A673 (cell line): ENCODE measurements around the gene PARD3. TPM values are rescaled to one million over a fixed set of nuclear protein-coding genes. Genes with fewer than 3 reads are reported as not detected.

Experiments
- BruUV-seq: library from RNA; stranded (reverse); fragments of 400-500 nt; replicated peaks from 2 replicates; lab custom pipeline; 2021; lab: Mats Ljungman, UMichigan
- CTCF ChIA-PET: fragments of 300-600 bp; sonication (Branson Sonifier 250); formaldehyde crosslinking; loops from one replicate; lab custom pipeline; 2022; ENCODE audit warnings: antibody characterized with exemption; lab: Charles Lee
- POLR2A ChIA-PET: fragments of 300-600 bp; sonication (Branson Sonifier 250); formaldehyde crosslinking; loops from one replicate; lab custom pipeline; 2022; ENCODE audit warnings: antibody characterized with exemption; ENCODE audit not compliant: low non-redundant PET; lab: Charles Lee
- DNase-seq: peaks from one replicate; pipeline ENCODE4 v3.0.0-alpha.2; 2015; ENCODE audit warnings: low spot score
- H3K27ac ChIP-seq: fragments of 200-600 bp; sonication (generic); 2 replicates; pipeline ENCODE4 v1.5.1; 2016; ENCODE audit warnings: mixed run types, low read depth, mild to moderate bottlenecking, mixed read lengths, antibody characterized with exemption, low read length; ENCODE audit not compliant: poor library complexity, severe bottlenecking
- H3K27me3 ChIP-seq: fragments of 200-600 bp; sonication (generic); replicated peaks from 2 replicates; pipeline ENCODE4 v1.6.1; 2017; ENCODE audit warnings: mixed run types, low read depth, mild to moderate bottlenecking, mixed read lengths, antibody characterized with exemption, low read length; ENCODE audit not compliant: insufficient read depth, poor library complexity
- H3K36me3 ChIP-seq: fragments of 200-600 bp; sonication (generic); 2 replicates; pipeline ENCODE4 v1.6.1; 2016; ENCODE audit warnings: mixed run types, mild to moderate bottlenecking, mixed read lengths, antibody characterized with exemption, low read length; ENCODE audit not compliant: insufficient read depth, poor library complexity, severe bottlenecking
- H3K4me1 ChIP-seq: fragments of 200-600 bp; sonication (generic); 2 replicates; pipeline ENCODE4 v1.6.1; 2017; ENCODE audit warnings: mixed run types, mild to moderate bottlenecking, mixed read lengths, antibody characterized with exemption, low read length; ENCODE audit not compliant: insufficient read depth, poor library complexity, severe bottlenecking
- H3K4me3 ChIP-seq: fragments of 200-600 bp; sonication (generic); 2 replicates; pipeline ENCODE4 v1.5.1; 2016; ENCODE audit warnings: low read depth, mixed run types, mild to moderate bottlenecking, mixed read lengths, low read length; ENCODE audit not compliant: poor library complexity, severe bottlenecking
- H3K9me3 ChIP-seq: fragments of 200-600 bp; sonication (generic); 2 replicates; pipeline ENCODE4 v1.6.1; 2016; ENCODE audit warnings: mixed run types, low read depth, mild to moderate bottlenecking, mixed read lengths, antibody characterized with exemption, low read length; ENCODE audit not compliant: poor library complexity, severe bottlenecking
- EZH2 ChIP-seq: fragments of 200-600 bp; sonication (generic); IDR thresholded peaks from 2 replicates; pipeline ENCODE4 v1.6.1; 2017; ENCODE audit warnings: borderline replicate concordance, low read depth, mild to moderate bottlenecking, mixed read lengths, antibody characterized with exemption, low read length; ENCODE audit not compliant: poor library complexity, severe bottlenecking
- intact Hi-C: fragments of 100-400 bp; cut with micrococcal nuclease; formaldehyde crosslinking; loops from one replicate; pipeline ENCODE4 v1.10.0; 2022; ENCODE audit not compliant: unreplicated experiment
- total RNA-seq: library from RNA; stranded (reverse); gene quantifications from 2 replicates; pipeline ENCODE4 v1.2.3, GENCODE V29; 2021
- TF ChIP-seq, protein P1 (sequence below): fragments of 300-800, 200-600 bp; sonication (generic); conservative IDR thresholded peaks from 2 replicates; pipeline ENCODE4 v1.5.1; 2017; ENCODE audit warnings: low read depth, mild to moderate bottlenecking, antibody characterized with exemption, low read length, moderate library complexity, mixed read lengths

Gene PARD3
- total RNA-seq, 1 experiment from 2014 or later = 28.0 TPM

DNA sequence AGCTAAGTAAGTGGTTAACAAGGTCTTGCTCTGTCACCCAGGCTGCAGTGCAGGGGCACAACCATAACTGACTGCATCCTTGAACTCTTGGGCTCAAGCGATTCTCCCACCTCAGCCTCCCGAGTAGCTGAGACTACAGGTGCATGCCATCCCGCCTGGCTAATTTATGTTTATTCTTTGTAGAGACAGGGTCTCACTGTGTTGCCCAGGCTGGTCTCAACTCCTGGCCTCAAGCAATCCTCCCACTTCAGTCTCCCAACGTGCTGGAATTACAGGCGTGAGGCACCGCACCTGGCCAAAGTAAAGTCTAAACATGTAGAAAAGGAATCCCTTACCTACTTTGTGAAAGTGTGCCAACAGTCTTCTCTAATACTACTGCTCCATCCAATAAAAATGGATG is 17.9 kb downstream of the PARD3 start:
- no peak for DNase-seq

DNA sequence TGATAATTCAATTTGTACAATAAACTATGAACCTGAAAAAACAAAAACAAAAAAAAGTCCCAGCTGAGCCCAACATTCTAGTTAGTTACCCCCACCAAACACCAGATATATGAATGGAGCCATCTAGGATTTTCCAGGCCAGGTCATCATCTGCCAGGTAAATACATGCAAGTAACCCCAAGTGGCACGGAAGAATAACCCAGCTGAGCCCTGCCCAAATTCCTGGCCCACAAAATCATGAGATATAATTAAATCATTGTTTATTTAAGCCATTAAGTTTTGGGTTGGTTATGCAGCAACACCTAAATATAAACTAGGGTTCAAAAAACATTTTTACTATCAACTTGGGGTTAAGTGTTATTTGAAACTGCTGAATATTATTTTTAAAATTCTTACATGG is 19.0 kb downstream of the PARD3 start:
- no peak for DNase-seq
- Histone ChIP-seq H3K36me3 (no peaks in the 10 kb centered on the region), H3K4me1 (peaks cover 4% of the 10 kb centered on the region), H3K4me3 (no peak overlapping the region), H3K27ac (no peak overlapping the region), H3K9me3 (no peaks in the 10 kb centered on the region), H3K27me3 (peaks cover 21% of the 10 kb centered on the region)
- TF ChIP-seq, protein P1, sequence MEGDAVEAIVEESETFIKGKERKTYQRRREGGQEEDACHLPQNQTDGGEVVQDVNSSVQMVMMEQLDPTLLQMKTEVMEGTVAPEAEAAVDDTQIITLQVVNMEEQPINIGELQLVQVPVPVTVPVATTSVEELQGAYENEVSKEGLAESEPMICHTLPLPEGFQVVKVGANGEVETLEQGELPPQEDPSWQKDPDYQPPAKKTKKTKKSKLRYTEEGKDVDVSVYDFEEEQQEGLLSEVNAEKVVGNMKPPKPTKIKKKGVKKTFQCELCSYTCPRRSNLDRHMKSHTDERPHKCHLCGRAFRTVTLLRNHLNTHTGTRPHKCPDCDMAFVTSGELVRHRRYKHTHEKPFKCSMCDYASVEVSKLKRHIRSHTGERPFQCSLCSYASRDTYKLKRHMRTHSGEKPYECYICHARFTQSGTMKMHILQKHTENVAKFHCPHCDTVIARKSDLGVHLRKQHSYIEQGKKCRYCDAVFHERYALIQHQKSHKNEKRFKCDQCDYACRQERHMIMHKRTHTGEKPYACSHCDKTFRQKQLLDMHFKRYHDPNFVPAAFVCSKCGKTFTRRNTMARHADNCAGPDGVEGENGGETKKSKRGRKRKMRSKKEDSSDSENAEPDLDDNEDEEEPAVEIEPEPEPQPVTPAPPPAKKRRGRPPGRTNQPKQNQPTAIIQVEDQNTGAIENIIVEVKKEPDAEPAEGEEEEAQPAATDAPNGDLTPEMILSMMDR = no peak
- no peak for TF ChIP-seq EZH2
- intact Hi-C loops = no loop called here
- POLR2A ChIA-PET = no interaction called here
- no TSS peak for BruUV-seq
- CTCF ChIA-PET = no interaction called here

More for the DNA sequence above, 17.9 kb downstream of the PARD3 start:
- Histone ChIP-seq H3K9me3 (no peaks in the 10 kb centered on the region), H3K36me3 (no peaks in the 10 kb centered on the region), H3K27ac (no peak overlapping the region), H3K4me3 (no peak overlapping the region), H3K4me1 (no peaks in the 10 kb centered on the region), H3K27me3 (peaks cover 19% of the 10 kb centered on the region)
- POLR2A ChIA-PET = no interaction called here
- TF ChIP-seq, protein P1 = no peak
- no peak for TF ChIP-seq EZH2
- intact Hi-C loops = no loop called here
- no TSS peak for BruUV-seq
- CTCF ChIA-PET = no interaction called here

DNA sequence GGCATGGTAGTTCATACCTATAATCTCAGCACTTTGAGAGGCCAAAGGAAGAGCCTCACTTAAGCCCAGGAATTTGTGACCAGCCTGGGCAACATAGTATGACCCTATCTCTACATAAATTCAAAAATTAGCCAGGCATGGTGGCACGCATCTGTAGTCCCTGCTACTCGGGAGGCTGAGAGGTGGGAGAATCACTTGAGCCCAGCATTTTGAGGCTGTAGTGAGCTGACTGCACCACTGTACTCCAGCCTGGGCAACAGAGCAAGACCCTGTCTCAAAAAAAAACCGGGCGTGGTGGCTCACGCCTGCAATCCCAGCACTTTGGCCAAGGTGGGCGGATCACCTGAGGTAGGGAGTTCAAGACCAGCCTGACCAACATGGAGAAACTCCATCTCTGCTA is 19.8 kb downstream of the PARD3 start:
- no peak for TF ChIP-seq EZH2
- TF ChIP-seq, protein P1 = no peak
- H3K27me3 ChIP-seq = peaks cover 21% of the 10 kb centered on the region
- CTCF ChIA-PET = no interaction called here
- no peak overlapping the region for H3K27ac ChIP-seq
- H3K36me3 ChIP-seq = no peaks in the 10 kb centered on the region
- DNase-seq = no peak
- peaks cover 12% of the 10 kb centered on the region for H3K4me1 ChIP-seq
- H3K9me3 ChIP-seq = no peaks in the 10 kb centered on the region
- intact Hi-C loops = no loop called here
- POLR2A ChIA-PET = no interaction called here
- BruUV-seq = no TSS peak
- H3K4me3 ChIP-seq = no peak overlapping the region
